SK-N-MC (cell line): ENCODE results near the gene NT5DC4.

Experiments used
- DNase-seq: peaks from one replicate; pipeline ENCODE4 v3.0.0-alpha.2; 2011; ENCODE audit warnings: low read depth, low spot score
- H3K27ac ChIP-seq: fragments of 200-600 bp; sonication (generic); 2 replicates; pipeline ENCODE4 v1.5.1; 2016; ENCODE audit warnings: mixed run types
- H3K36me3 ChIP-seq: fragments of 200-600 bp; sonication (generic); 2 replicates; pipeline ENCODE4 v1.6.1; 2017; ENCODE audit warnings: antibody characterized with exemption, low read length, mixed read lengths; ENCODE audit not compliant: insufficient read depth
- H3K4me3 ChIP-seq: fragments of 200-600 bp; sonication (generic); 2 replicates; pipeline ENCODE4 v1.5.1; 2016
- H3K9ac ChIP-seq: fragments of 200-600 bp; sonication (generic); 2 replicates; pipeline ENCODE4 v1.8.0; 2017; ENCODE audit warnings: mixed run types, mixed read lengths; ENCODE audit not compliant: insufficient read length
- H3K9me3 ChIP-seq: fragments of 200-600 bp; sonication (generic); 2 replicates; pipeline ENCODE4 v1.6.1; 2017; ENCODE audit warnings: low read depth, mild to moderate bottlenecking, antibody characterized with exemption, low read length, moderate library complexity, mixed read lengths
- EZH2 ChIP-seq: fragments of 200-600 bp; sonication (generic); IDR thresholded peaks from one replicate; pipeline ENCODE4 v1.6.1; 2017; ENCODE audit warnings: antibody characterized with exemption
- FOXP2 ChIP-seq: optimal IDR thresholded peaks from 2 replicates; pipeline ENCODE3; 2011; ENCODE audit warnings: mild to moderate bottlenecking, moderate library complexity; ENCODE audit not compliant: insufficient read depth; ENCODE audit errors: extremely low read length, control extremely low read depth
- POLR2AphosphoS5 ChIP-seq: IDR thresholded peaks from 2 replicates; pipeline ENCODE4 v1.6.1; 2012; ENCODE audit warnings: mild to moderate bottlenecking, low read depth, low read length, borderline replicate concordance

NT5DC4 gene

DNA sequence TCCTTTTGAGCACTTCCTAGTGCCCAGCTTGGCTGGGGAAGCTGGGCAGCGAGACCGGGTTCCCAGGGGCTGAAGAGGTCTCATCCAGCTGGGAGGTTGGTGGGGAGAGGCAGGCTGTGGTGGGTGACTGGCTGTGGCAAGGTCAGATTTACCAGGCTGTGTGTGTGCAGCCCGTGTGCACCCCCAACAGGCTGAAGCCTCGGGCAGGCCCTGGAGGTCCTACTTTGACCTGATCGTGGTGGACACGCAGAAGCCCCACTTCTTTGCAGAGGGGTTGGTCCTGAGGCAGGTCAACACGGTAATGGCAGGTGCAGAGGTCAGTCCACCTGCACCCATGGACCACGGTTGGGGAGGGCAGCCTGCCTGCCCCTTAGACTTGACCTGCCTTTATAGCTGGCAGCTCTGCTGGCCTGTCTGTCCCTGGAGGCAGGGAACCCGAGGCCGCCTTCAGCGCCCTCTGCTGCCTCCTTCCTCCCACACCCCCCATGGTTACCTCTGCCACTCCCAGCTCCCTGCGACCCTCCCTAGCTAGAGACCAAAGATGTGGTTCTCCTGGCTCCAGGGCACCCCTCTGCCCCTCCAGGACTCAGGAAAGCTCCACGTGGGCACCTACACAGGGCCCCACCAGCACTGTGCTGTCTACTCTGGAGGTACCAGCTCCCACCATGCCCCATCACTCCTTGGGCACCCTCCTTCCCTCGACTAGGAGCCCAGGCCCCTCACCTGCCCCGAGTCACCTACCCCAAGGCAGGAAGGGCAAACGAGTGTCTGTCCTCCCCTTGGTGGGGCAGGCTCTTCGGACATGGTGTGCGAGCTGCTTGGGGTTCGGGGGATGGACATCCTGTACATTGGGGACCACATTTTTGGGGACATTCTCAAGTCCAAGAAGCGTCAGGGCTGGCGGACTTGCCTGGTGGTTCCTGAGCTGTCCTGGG lies 4.0 kb downstream of the NT5DC4 start:
- Histone ChIP-seq H3K27ac (no peak overlapping the region), H3K36me3 (no peaks in the 10 kb centered on the region), H3K9ac (no peak overlapping the region), H3K9me3 (no peaks in the 10 kb centered on the region), H3K4me3 (no peak overlapping the region)
- DNase-seq = no peak
- TF ChIP-seq POLR2AphosphoS5 = no peak
- no peak for TF ChIP-seq FOXP2
- no peak for TF ChIP-seq EZH2

DNA sequence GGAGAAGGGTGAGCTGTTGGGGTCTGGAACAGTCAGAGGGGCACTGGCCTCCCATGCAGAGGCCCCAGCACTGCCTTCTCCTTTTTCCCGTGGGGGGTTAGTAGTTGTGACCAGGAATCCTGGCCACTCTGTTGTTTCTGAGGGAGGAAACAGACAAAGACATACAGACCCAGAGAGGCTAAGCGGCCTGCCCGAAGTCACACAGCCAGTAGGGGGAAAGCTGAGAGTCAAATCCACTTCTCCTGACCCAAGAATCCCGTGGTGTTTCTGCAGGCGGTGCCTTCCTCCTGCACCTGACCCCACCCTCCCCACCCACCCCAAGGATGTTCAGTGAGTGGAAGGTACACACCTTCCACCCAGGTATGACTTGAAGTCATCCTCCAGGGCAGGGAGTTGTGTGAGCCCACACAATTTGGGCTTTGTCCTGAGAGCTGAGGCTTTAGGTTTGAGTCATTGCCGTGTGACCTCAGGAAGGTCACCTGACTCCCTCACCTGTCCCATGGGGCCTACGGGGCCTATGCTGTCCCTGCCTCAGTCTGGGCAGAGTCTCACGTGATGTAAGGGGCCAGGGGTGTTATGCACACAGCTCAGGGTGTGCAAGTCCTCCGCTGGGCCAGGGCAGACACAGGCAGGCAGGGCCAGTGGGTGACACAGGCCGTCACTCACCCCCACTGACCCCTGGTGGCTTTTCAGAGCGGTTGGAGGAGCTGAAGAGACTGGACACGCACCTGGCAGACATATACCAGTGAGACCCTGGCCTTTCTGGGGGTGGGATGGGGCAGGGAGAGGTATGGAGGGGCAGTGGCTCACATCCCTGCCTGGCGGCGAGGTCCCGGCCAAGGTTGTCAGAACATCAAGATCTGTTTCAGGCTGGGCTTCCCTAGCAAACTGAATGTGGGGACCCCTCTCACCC lies 5.0 kb downstream of the NT5DC4 start:
- TF ChIP-seq POLR2AphosphoS5 (no peak), EZH2 (no peak)
- H3K4me3 ChIP-seq = no peak overlapping the region
- no peaks in the 10 kb centered on the region for H3K9me3 ChIP-seq
- DNase-seq = no peak
- H3K36me3 ChIP-seq = no peaks in the 10 kb centered on the region
- no peak overlapping the region for H3K27ac ChIP-seq
- no peak overlapping the region for H3K9ac ChIP-seq

DNA sequence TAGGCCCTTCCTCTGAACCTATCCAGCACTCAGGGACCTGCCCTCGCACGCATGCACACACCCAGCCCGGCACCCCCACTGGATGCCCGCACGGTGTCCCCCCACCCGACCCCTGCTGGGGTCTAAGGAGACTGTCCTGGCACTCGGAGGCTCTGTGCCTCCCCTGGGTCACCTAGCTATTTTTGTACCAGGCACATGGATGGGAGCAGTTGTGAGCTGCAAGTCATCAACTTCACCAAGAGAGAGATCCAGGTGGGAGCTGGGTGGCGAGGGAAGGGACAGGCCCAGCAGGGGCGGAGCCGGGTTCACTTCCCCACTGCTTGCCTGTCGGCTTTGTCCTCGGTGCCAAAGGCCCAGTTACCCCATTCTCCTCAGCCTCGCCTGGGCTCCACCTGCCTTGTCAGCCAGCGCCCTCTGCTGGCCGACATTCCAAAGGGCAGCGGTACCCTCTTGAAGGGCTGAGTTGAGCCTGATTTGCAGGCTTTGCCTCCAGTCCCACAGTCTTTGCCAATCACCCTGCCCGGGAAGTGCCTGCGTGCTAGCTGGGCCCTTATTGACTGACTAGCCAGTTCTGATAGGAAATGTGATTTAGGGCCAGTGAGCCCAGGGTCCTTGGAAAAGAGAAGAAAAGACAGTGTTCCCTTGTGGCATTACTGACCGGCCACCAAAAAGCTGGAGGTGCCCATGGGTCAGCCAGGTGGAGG lies 5.8 kb downstream of the NT5DC4 start:
- H3K36me3 ChIP-seq = no peaks in the 10 kb centered on the region
- peak; percentile 35 for DNase-seq
- no peak overlapping the region for H3K4me3 ChIP-seq
- H3K9me3 ChIP-seq = no peaks in the 10 kb centered on the region
- H3K27ac ChIP-seq = no peak overlapping the region
- no peak for TF ChIP-seq EZH2
- TF ChIP-seq POLR2AphosphoS5 = no peak
- TF ChIP-seq FOXP2 = no peak
- no peak overlapping the region for H3K9ac ChIP-seq

DNA sequence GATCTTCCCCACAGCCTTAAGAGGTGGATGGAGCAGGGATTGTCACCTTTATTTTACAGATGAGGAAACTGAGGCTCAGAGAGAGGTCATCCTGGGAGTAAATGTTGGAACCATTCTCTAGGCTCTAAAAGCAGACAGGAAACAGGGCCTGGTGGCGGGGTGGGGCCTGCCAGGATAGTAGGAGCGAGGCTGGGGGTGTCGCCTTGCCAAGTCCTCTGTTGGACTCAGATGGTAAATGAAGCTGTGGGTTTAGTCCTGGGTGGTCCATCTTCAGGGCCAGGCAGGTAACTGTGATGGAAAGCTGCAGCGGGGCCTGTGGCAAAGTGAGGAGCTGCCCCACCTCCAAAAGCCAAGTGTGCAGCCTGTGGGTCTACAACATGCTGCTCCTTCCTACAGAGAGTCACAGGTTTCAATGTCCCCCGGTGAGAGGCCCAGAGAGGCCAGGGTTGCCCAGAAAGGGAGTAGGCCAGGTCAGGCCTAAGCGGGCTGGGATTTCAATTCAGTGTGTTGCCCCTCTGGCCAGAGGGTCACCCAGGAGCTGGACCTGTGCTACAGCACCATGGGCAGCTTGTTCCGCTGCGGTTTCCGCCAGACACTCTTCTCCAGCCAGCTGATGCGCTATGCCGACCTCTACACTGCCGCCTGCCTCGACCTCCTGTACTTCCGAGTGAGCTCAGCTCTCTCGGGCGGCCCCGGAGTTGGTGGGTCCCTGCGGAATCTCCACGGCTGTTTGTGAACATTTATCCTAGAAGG lies 6.6 kb downstream of the NT5DC4 start:
- H3K27ac ChIP-seq = no peak overlapping the region
- DNase-seq = no peak

DNA sequence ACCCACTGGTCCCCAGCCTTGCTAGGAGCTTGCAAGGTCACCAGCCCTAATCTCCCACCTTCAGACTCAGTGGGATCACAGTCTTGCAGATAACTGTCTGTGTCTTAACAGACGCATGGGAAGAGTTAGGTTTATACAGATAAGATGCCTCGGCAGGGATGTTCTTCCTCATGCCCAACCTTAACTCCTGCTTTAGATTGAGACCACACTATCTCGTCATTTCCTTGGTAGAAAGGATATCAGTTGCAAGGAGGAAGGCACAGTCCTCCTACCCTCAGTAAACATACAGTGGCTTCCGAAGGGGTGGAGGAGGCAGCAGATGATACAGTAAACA lies 7.2 kb downstream of the NT5DC4 start:
- H3K27ac ChIP-seq = no peak overlapping the region
- H3K36me3 ChIP-seq = no peaks in the 10 kb centered on the region
- TF ChIP-seq FOXP2 (no peak), POLR2AphosphoS5 (no peak), EZH2 (no peak)
- H3K4me3 ChIP-seq = no peak overlapping the region
- H3K9ac ChIP-seq = no peak overlapping the region
- H3K9me3 ChIP-seq = no peaks in the 10 kb centered on the region
- DNase-seq = no peak

More for the DNA sequence above, 6.6 kb downstream of the NT5DC4 start:
- H3K9ac ChIP-seq = no peak overlapping the region
- H3K4me3 ChIP-seq = no peak overlapping the region
- H3K36me3 ChIP-seq = no peaks in the 10 kb centered on the region
- H3K9me3 ChIP-seq = no peaks in the 10 kb centered on the region
- no peak for TF ChIP-seq FOXP2
- no peak for TF ChIP-seq POLR2AphosphoS5
- no peak for TF ChIP-seq EZH2

DNA sequence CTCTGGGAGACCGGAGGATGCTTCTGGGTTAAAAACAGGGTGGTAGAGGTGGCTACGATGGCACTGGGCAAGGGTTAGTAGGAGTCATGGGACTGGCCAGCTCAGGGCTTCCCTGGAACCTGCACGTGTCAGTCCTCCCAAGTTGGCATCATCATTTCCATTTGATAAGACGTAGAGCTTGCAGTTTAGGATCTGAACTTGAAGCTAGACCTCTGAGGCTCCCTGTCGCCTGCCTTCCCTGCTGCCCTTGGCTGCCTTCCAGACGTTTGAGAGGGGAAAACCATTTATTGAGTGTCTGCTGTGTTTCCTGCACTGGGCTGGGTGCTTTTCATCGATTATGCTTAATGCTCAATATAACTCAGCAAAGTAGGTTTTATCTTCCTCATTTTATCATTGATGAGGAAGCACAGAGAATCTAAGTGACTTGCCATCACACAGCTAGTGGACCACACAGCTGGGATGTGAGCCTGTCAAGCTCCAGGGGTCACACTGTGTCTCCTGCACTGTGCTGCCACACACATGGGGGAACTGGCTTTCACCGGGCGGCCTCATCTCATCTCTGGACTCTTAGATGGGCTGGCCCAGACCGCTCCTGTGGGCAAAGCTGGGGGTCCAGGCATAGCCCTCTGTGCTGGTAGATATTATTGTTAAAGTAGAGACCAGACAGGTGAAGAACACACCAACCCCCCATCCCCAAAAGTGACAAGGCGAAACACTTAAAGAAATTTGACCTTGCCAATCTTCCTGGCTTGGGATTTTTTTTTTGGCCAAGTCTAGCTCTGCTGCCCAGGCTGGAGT lies 7.8 kb downstream of the NT5DC4 start:
- H3K27ac ChIP-seq = no peak overlapping the region
- H3K9ac ChIP-seq = no peak overlapping the region
- DNase-seq = no peak
- H3K9me3 ChIP-seq = no peaks in the 10 kb centered on the region
- H3K36me3 ChIP-seq = no peaks in the 10 kb centered on the region
- H3K4me3 ChIP-seq = no peak overlapping the region
- TF ChIP-seq FOXP2 = no peak
- TF ChIP-seq EZH2 = no peak
- no peak for TF ChIP-seq POLR2AphosphoS5

DNA sequence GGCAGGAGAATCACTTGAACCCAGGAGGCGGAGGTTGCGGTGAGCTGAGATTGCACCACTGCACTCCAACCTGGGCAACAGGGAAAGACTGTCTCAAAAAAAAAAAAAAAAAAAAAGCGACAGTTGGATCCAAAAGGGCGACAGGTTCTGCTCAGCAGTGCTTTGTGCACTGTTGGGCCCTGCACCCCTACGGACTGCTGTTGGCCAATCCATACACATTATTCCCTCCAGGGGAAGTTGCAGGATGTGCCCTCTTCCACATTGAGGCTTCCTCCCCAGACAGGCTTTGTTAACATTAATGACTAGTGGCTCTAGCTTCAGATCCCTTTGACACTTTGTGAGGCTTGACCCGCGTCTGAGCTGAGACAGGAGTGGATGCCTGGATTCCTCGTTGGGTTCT lies 9.4 kb downstream of the NT5DC4 start:
- no peak overlapping the region for H3K27ac ChIP-seq
- no peak for DNase-seq

More for the DNA sequence above, 9.4 kb downstream of the NT5DC4 start:
- Histone ChIP-seq H3K36me3 (no peaks in the 10 kb centered on the region), H3K4me3 (no peak overlapping the region), H3K9me3 (no peaks in the 10 kb centered on the region), H3K9ac (no peak overlapping the region)
- TF ChIP-seq POLR2AphosphoS5 (no peak), FOXP2 (no peak), EZH2 (no peak)
